HG03378 (cell line): ENCODE data around the gene OSBPL10.
A peak's percentile ranks its signal among the peaks of the same experiment; 100 is the strongest.

Experiments used
- ATAC-seq: cut with Tn5 transposase; IDR thresholded peaks from one replicate; pipeline ENCODE4 v1.9.1; 2021; ENCODE audit warnings: mild to moderate bottlenecking, moderate library complexity; ENCODE audit not compliant: unreplicated experiment

OSBPL10 gene

DNA sequence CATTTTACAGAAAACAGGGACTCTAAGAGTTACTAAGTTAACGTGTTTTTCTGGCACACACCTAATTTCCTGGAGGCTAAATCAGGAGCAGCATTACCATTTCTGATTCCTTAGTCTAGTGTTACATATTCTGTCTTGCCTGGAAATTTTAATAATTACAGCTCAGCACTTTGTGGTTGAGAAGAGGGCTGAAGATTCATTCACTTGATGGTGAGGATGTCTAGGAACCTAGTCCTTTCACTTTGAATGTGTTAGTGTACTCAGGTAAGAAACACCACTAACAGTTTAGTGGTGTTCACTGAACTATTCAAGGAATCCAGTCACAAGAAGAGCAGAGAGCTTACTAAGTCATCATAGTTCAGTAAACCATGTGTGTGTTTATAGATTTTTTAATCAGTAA is 345.5 kb downstream of the OSBPL10 start:
- no peak for ATAC-seq

DNA sequence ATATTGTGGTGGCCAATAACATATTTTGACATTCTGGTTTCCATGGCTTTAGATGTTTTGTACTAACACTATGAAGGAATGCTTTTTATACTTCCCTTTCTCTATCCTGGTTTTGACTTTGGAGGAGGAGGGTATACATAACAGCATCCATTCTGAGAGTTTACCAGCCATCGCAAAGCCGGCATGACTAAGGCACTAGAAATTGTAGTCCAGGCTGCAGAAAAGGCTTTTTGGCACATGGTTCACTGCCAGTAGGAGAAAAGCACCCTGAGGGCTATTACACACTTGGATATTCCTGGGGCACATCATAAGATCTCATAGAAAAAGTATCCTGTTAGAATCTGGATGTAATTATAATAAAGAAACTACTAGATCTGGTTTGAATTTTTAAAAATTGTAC is 346.6 kb downstream of the OSBPL10 start:
- ATAC-seq: no peak

DNA sequence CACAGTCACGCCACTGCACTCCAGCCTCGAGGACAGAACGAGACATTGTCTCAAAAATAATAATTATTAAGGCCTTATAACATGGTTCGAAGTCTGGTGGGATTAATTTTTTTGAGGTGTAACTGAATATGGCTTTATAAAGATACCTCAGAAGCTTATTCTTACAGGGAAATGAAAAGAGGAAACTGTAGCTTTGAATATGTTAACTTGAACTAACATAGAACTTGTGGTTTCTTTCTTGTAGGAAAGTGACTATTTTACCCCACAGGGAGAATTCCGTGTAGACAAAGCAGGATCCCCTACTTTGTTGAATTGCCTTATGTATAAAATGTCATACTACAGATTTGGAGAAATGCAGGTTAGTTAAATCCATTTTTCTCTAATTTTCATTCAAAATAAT is 352.0 kb downstream of the OSBPL10 start:
- no peak for ATAC-seq

DNA sequence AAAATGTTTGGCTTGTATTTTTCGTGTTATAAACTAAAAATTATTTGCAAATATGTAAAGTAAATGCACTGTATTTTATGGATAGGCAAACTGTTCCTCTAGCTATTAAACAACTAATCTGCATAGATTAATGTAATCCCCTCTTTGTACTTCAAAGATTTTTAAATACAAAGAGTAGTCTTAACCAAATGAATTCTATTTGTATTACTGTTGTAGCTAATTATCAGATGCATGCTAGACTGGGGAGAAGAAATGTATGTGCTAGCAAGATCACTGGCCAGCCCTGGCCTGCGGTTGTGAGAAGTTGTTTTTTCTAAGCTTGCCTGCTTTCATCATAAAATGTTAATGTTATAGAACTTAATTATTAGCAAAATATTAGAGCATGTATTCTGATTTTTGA is 355.7 kb downstream of the OSBPL10 start:
- ATAC-seq: no peak

DNA sequence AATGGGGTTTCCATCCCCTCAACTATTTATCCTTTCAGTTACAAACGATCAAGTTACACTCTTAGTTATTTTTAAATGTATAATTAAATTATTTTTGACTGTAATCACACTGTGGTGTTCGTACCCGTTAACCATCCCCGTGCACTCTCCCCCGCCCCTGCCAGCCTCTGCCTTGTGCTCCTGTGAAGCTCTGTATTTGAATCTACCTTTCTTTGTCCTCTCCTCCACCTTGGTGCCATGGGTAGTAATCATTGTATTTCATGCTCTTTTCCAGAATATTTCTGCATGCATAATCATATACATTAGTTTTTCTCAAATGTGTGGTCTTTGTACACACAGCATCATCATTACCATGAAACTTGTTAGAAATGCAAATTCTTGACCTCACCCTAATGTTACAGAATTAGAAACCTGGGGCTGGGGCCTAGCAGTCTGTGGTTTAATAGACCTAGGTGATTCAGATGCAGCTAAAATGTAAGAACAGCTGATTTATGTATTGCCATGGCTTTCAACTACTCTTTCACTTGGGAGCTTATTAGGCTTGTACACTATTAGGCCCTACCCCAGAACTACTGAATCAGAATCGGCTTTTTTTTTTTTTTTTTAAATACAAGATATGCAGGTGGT is 356.9 kb downstream of the OSBPL10 start:
- ATAC-seq: no peak

DNA sequence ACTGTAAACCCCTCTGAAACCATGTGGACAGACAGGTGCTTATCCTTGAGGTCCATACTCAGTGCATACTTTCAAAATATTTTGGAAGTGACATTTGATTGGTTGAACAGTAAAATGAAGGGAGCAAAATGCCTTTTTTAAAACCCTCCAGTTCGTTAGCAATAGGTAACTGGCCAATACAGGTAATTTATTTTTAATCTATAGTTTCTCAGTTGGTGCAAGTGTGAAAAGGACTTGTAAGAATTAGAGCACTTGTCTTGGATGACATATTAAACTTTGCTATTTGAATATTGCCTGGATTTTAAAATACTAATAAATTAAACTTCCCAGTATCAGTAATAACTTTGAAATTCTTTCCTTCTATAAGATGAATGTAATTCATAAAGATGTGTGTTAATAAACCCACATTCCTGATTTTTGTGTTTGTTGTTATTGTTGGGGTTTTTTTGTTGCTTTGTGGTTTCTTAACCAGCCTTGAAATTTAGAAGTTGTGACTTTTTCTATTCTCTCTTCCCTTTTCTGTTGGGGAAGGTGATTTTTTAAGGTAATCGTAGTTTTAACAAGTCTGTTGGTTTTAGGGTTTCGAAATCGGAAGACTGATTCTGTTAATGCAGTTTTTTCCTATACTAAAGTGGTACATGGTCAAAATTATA is 358.3 kb downstream of the OSBPL10 start:
- peak; percentile 66 for ATAC-seq

DNA sequence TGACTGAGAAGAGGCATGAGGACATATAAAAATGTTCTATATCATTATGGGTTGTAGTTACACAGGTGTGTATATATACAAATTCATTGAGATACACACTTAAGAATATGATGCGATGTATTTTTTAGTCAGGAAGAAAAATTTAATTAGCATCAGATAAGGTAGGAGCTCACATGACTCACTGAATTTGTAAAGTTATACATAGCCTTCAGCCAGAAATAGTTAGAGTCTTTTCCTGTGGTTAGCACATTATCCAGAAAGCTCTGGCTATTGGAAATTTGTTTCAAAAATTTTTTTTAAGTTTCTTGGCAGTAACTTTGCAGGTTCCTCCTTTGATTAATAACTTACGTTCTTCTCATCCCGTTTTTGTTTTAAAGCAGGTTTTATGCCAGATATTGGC is 359.7 kb downstream of the OSBPL10 start:
- no peak for ATAC-seq

DNA sequence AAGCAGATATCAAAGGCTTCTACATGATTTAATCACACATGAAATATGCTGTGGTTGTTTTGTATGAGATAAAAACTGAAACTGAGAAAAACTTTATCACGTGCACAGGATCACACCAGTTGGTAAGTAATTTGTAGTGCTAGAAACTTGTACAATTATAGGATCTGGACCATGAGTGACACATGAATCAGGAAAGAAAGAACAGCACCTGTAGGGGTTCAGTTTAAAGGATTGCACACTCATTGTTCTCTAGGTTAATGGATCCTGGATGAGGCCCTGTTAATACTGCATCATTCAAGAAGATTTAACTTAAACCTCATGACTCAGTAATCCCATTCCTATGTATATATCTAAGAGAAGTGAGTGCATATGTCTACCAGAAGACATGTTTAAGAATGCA is 360.4 kb downstream of the OSBPL10 start:
- ATAC-seq: no peak

DNA sequence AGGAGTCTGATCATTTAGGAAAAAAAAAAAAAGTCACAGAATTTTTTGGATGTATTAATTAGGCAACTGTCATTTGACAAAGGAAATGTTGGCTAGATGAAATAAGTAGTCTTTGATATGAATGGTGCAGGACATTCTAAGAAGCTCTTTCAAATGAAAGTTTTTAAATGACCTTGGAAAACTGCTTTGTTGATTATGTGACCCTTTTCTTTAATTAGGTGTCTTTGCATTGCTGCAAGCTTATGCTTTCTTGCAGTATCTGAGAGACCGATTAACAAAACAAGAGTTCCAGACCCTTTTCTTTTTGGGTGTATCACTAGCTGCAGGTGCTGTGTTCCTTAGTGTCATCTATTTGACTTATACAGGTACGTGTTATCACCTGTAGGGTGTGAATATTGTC is 364.4 kb downstream of the OSBPL10 start:
- no peak for ATAC-seq

DNA sequence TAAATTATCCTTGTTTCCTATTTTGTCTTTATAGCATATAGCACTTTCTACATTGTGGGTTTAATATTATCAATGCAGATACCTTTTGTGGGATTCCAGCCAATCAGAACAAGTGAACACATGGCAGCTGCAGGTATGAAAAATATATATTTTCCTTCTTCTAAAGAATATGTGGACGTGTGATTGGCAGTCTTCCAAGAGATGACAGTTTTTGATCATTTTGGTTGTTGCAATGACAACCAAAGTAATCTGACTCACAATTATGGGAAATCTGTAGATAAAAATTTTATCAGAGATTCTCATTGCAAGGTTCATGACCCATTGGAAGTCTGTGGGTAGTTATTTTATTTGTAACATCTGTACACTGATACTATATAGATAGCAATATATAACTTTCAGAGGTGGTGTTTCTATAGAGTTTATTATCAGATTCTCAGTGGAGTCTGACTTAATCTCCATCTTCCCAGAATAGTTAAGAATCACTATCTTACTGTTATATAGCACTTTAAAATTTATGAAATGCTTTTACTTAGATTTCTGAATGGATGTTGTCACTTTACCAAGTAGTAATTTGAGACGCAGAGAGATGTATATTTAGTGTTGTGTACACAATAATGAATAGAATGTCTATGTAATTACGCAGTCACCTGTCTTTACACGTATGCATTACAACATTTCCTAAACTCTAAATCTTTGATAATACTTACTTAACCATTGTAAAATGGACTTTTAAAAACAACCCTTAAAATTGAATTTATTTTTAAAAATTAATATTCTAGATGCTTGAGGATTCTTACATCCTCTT is 365.8 kb downstream of the OSBPL10 start:
- no peak for ATAC-seq

DNA sequence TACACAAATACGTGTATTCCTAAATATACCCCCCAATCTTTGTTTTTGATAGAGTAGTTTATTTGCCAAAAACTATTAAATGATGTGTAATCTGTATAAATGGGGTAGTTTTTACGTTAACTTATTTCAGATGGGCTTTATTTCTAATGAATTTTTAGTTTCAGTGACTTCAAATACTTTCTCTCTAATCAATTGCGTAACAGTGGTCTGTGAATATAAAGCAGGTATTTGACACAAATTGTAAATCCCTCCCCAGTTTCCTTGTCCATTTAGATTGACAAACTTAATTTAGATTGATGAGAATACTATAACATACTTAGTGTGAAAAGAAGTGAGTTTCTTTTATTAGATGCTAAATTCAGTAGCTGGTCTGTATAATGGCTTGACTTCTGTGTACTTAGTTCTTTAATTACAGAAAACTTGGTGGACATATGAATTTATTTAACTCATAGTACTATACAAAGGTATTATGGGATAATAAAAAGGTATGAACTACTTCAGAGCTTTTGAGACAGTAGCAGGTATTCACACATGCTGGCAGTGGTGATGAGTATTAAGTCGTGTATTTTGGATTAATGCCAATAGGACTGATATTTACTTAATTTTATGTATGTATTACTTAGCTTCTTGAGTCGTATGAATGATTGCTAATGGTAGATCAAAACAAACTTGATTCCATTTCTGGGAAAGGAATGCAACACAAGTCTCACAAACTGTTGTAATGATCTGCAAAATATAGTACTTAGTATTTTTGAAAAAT is 366.7 kb downstream of the OSBPL10 start:
- no peak for ATAC-seq

DNA sequence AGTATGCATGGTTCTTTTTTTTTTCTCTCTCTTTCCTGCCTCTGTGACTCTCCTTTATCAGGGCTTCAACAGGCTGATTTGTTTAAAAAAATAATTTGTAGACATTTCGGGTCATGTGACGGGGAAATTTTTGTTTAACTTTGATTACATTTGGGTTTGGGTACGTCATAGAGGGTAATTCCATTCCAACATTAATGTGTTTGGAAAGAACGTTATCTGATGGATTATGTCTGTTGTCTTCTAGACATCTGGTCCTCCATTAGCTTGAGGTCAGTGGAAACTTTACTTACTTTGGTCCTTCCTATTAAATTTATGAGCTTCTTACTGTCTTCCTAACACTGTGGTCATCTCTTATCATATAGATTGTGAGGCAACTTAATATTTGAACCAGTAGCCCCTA is 367.4 kb downstream of the OSBPL10 start:
- ATAC-seq: no peak

DNA sequence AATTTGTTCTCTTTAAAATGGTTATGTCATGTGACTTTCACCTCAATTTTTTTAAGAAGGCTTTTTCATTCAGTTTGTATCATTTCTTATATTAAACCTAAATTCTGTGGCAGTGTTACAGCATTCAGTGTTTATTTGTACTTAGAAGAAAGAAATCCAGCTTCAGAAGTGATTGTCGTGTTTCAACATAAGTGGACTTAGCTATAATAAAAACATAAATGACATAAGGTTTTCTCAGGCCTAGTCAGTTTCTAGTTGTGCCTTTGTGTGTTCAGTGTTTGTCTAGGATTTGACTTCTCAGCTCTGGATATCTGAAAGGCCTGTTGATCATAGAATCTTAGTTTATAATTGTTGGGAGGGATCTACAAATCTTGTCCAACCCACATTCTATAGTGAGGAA is 367.9 kb downstream of the OSBPL10 start:
- ATAC-seq: no peak
